WTC11 (cell line): Measurements from ENCODE around the gene ASL. TPM values are rescaled to one million over a fixed set of nuclear protein-coding genes. Genes with fewer than 3 reads are reported as not detected.

Experiments used
- ATAC-seq: fragments of 200-7000 bp; cut with Tn5 transposase; 2 replicates; pipeline ENCODE4 v1.10.0; 2021; ENCODE audit warnings: mild to moderate bottlenecking, moderate library complexity
- CTCF ChIA-PET: fragments of 300-600 bp; sonication (Branson Sonifier 250); formaldehyde crosslinking; loops from one replicate; lab custom pipeline; 2021; ENCODE audit warnings: antibody characterized with exemption; lab: Charles Lee
- POLR2A ChIA-PET: fragments of 350-600 bp; sonication (Branson Sonifier 250); formaldehyde crosslinking; loops from one replicate; lab custom pipeline; 2021; ENCODE audit warnings: antibody characterized with exemption; lab: Charles Lee
- DNase-seq: peaks from one replicate; pipeline ENCODE4 v3.0.0; 2021; ENCODE audit warnings: low spot score
- H3K27ac Mint-ChIP-seq: 2 replicates; pipeline ENCODE4 v1.8.0; 2021; ENCODE audit warnings: mixed read lengths
- H3K27me3 Mint-ChIP-seq: 2 replicates; pipeline ENCODE4 v1.8.0; 2021; ENCODE audit warnings: low read depth, mild to moderate bottlenecking, moderate library complexity, mixed read lengths
- H3K36me3 Mint-ChIP-seq: 2 replicates; pipeline ENCODE4 v1.8.0; 2021; ENCODE audit warnings: mixed read lengths
- H3K4me1 Mint-ChIP-seq: 2 replicates; pipeline ENCODE4 v1.8.0; 2022; ENCODE audit warnings: mixed read lengths
- H3K4me3 Mint-ChIP-seq: 2 replicates; pipeline ENCODE4 v1.8.0; 2021; ENCODE audit warnings: mild to moderate bottlenecking, moderate library complexity, mixed read lengths
- H3K9me3 Mint-ChIP-seq: 2 replicates; pipeline ENCODE4 v1.8.0; 2021; ENCODE audit warnings: mixed read lengths
- ATF1 ChIP-seq: sonication (generic); formaldehyde crosslinking; IDR thresholded peaks from 2 replicates; pipeline ENCODE4 v1.8.1; 2023; ENCODE audit warnings: mild to moderate bottlenecking, moderate library complexity, missing genetic modification reagents
- CTCF ChIP-seq: fragments of 200-600 bp; IDR thresholded peaks from 2 replicates; pipeline ENCODE4 v1.8.0; 2022; ENCODE audit warnings: antibody characterized with exemption
- E2F1 ChIP-seq: sonication (generic); formaldehyde crosslinking; IDR thresholded peaks from 2 replicates; pipeline ENCODE4 v1.8.0; 2022; ENCODE audit warnings: mild to moderate bottlenecking, missing genetic modification reagents
- GRHL2 ChIP-seq: fragments of 250-450 bp; sonication (Bioruptor Pico); IDR thresholded peaks from 2 replicates; pipeline ENCODE4 v1.8.0; 2022; ENCODE audit warnings: mild to moderate bottlenecking, moderate library complexity; ENCODE audit not compliant: insufficient replicate concordance, severe bottlenecking
- IRF2 ChIP-seq: sonication (generic); formaldehyde crosslinking; IDR thresholded peaks from 2 replicates; pipeline ENCODE4 v1.8.0; 2022; ENCODE audit warnings: low read depth, missing genetic modification reagents, borderline replicate concordance
- JUN ChIP-seq: sonication (generic); formaldehyde crosslinking; IDR thresholded peaks from 2 replicates; pipeline ENCODE4 v1.8.0; 2023; ENCODE audit warnings: mild to moderate bottlenecking, missing genetic modification reagents
- NFYB ChIP-seq: sonication (generic); formaldehyde crosslinking; conservative IDR thresholded peaks from 2 replicates; pipeline ENCODE4 v1.8.0; 2022; ENCODE audit warnings: low read depth, missing genetic modification reagents
- RELA ChIP-seq: sonication (generic); formaldehyde crosslinking; IDR thresholded peaks from 2 replicates; pipeline ENCODE4 v1.8.1; 2022; ENCODE audit warnings: missing genetic modification reagents, mild to moderate bottlenecking, borderline replicate concordance
- RORB ChIP-seq: fragments of 250-450 bp; sonication (Bioruptor Pico); IDR thresholded peaks from 2 replicates; pipeline ENCODE4 v1.9.0; 2021; ENCODE audit warnings: mild to moderate bottlenecking
- SOX15 ChIP-seq: fragments of 250-450 bp; sonication (Bioruptor Pico); IDR thresholded peaks from 2 replicates; pipeline ENCODE4 v1.9.0; 2021; ENCODE audit warnings: mild to moderate bottlenecking
- STAT6 ChIP-seq: sonication (generic); formaldehyde crosslinking; conservative IDR thresholded peaks from 2 replicates; pipeline ENCODE4 v1.8.1; 2023; ENCODE audit warnings: mild to moderate bottlenecking, low read depth, missing genetic modification reagents, moderate library complexity
- TP53 ChIP-seq: sonication (generic); formaldehyde crosslinking; IDR thresholded peaks from 2 replicates; pipeline ENCODE4 v1.8.1; 2023; ENCODE audit warnings: mild to moderate bottlenecking, missing genetic modification reagents
- ZNF121 ChIP-seq: sonication (generic); formaldehyde crosslinking; IDR thresholded peaks from 2 replicates; pipeline ENCODE4 v1.8.0; 2023; ENCODE audit warnings: missing genetic modification reagents
- ZNF138 ChIP-seq: sonication (generic); formaldehyde crosslinking; conservative IDR thresholded peaks from 2 replicates; pipeline ENCODE4 v1.8.1; 2022; ENCODE audit warnings: mild to moderate bottlenecking, moderate library complexity, missing genetic modification reagents
- ZNF281 ChIP-seq: sonication (generic); formaldehyde crosslinking; IDR thresholded peaks from 2 replicates; pipeline ENCODE4 v1.8.0; 2023; ENCODE audit warnings: mild to moderate bottlenecking, missing genetic modification reagents
- ZNF416 ChIP-seq: fragments of 250-450 bp; sonication (Bioruptor Pico); IDR thresholded peaks from 2 replicates; pipeline ENCODE4 v1.9.0; 2021; ENCODE audit warnings: mild to moderate bottlenecking, inconsistent platforms
- ZNF423 ChIP-seq: fragments of 250-450 bp; sonication (Bioruptor Pico); IDR thresholded peaks from 2 replicates; pipeline ENCODE4 v2.1.2; 2022; ENCODE audit warnings: mild to moderate bottlenecking, moderate library complexity
- total RNA-seq: library from RNA; stranded (reverse); gene quantifications from 3 replicates; pipeline ENCODE4 v1.2.3, GENCODE V29; 2021
- TF ChIP-seq, protein P1 (sequence below): sonication (generic); formaldehyde crosslinking; IDR thresholded peaks from 2 replicates; pipeline ENCODE4 v1.8.0; 2023; ENCODE audit warnings: missing genetic modification reagents, mild to moderate bottlenecking, borderline replicate concordance

ASL gene
- total RNA-seq, 1 experiment from 2014 or later = 31.9 TPM

GRCh38 chr7:66054063-66054462 lies 21.6 kb upstream of the ASL start (continued):
- TF ChIP-seq STAT6 (CRISPR knock-in tag) = no peak
- TF ChIP-seq, protein P1, sequence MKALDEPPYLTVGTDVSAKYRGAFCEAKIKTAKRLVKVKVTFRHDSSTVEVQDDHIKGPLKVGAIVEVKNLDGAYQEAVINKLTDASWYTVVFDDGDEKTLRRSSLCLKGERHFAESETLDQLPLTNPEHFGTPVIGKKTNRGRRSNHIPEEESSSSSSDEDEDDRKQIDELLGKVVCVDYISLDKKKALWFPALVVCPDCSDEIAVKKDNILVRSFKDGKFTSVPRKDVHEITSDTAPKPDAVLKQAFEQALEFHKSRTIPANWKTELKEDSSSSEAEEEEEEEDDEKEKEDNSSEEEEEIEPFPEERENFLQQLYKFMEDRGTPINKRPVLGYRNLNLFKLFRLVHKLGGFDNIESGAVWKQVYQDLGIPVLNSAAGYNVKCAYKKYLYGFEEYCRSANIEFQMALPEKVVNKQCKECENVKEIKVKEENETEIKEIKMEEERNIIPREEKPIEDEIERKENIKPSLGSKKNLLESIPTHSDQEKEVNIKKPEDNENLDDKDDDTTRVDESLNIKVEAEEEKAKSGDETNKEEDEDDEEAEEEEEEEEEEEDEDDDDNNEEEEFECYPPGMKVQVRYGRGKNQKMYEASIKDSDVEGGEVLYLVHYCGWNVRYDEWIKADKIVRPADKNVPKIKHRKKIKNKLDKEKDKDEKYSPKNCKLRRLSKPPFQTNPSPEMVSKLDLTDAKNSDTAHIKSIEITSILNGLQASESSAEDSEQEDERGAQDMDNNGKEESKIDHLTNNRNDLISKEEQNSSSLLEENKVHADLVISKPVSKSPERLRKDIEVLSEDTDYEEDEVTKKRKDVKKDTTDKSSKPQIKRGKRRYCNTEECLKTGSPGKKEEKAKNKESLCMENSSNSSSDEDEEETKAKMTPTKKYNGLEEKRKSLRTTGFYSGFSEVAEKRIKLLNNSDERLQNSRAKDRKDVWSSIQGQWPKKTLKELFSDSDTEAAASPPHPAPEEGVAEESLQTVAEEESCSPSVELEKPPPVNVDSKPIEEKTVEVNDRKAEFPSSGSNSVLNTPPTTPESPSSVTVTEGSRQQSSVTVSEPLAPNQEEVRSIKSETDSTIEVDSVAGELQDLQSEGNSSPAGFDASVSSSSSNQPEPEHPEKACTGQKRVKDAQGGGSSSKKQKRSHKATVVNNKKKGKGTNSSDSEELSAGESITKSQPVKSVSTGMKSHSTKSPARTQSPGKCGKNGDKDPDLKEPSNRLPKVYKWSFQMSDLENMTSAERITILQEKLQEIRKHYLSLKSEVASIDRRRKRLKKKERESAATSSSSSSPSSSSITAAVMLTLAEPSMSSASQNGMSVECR (CRISPR knock-in tag) = no peak
- no peak for TF ChIP-seq SOX15 (CRISPR knock-in tag)
- TF ChIP-seq ZNF416 = no peak
- no peak for TF ChIP-seq NFYB
- TF ChIP-seq GRHL2 (CRISPR knock-in tag) = no peak
- no peak for TF ChIP-seq RORB (CRISPR knock-in tag)
- TF ChIP-seq ZNF138 (CRISPR knock-in tag) = no peak
- TF ChIP-seq JUN (CRISPR knock-in tag) = no peak
- TF ChIP-seq, all 79 proteins: peak for 0

- DNase-seq = no peak
- POLR2A ChIA-PET = interaction anchor here (0.6 kb wide), 1 partner anchor 106 kb away, joined by 3 read pairs; no protein-coding TSS in a partner anchor
- no peak overlapping the region for H3K27ac Mint-ChIP-seq
- no peak for TF ChIP-seq ZNF423 (CRISPR knock-in tag)
- no peak for TF ChIP-seq ZNF281
- TF ChIP-seq ATF1 (CRISPR knock-in tag) = no peak
- TF ChIP-seq RELA = no peak
- TF ChIP-seq CTCF = no peak
- TF ChIP-seq TP53 = no peak
- no peak for TF ChIP-seq IRF2 (CRISPR knock-in tag)
- no peak for TF ChIP-seq E2F1 (CRISPR knock-in tag)
- no peak for TF ChIP-seq ZNF121 (CRISPR knock-in tag)
- H3K27me3 Mint-ChIP-seq = no peaks in the 10 kb centered on the region; the same call in 1 of the 2 replicates
- no peak for ATAC-seq
- H3K4me3 Mint-ChIP-seq = no peak overlapping the region
- no peaks in the 10 kb centered on the region for H3K36me3 Mint-ChIP-seq
- CTCF ChIA-PET = no interaction called here
- no peaks in the 10 kb centered on the region for H3K9me3 Mint-ChIP-seq
- no peaks in the 10 kb centered on the region for H3K4me1 Mint-ChIP-seq
These were observed 20.2 kb upstream of the ASL start for GRCh38 chr7:66055321-66055956.
